GM12878 (cell line): ENCODE measurements around the gene GADD45A. TPM values are rescaled to one million over a fixed set of nuclear protein-coding genes. Genes with fewer than 3 reads are reported as not detected.

Experiments
- ATAC-seq: fragments of 200-7000 bp; cut with Tn5 transposase; 3 replicates; pipeline ENCODE4 v1.9.1; 2020; ENCODE audit warnings: mild to moderate bottlenecking, moderate library complexity
- BruUV-seq: library from RNA; stranded (reverse); fragments of 400-500 nt; replicated peaks from 2 replicates; lab custom pipeline; 2021; lab: Mats Ljungman, UMichigan
- CTCF ChIA-PET: fragments of 300-600 bp; sonication (Branson Sonifier 250); formaldehyde crosslinking; extraction: SDS; loops from one replicate; lab custom pipeline; 2021; ENCODE audit warnings: inconsistent platforms; lab: Yijun Ruan, JAX
- POLR2A ChIA-PET: fragments of 350-600 bp; formaldehyde crosslinking; extraction: SDS; loops from one replicate; lab custom pipeline; 2021; ENCODE audit warnings: inconsistent platforms; lab: Charles Lee
- RAD21 ChIA-PET: fragments of 300-600 bp; sonication (Branson Sonifier 250); formaldehyde crosslinking; loops from one replicate; lab custom pipeline; 2023; ENCODE audit warnings: antibody characterized with exemption; ENCODE audit not compliant: unreplicated experiment; lab: Charles Lee
- SMC1A ChIA-PET: fragments of 300-600 bp; sonication (Branson Sonifier 250); formaldehyde crosslinking; loops from one replicate; lab custom pipeline; 2023; ENCODE audit not compliant: unreplicated experiment, uncharacterized antibody; lab: Charles Lee
- DNase-seq: peaks from one replicate; pipeline ENCODE4 v3.0.0-alpha.2; 2011; ENCODE audit warnings: low read depth, low spot score
- FAIRE-seq: peaks from 3 replicates; lab custom pipeline; 2011; peaks lifted over from hg19 to GRCh38; lab: Jason Lieb, UNC
- H2AFZ ChIP-seq: 2 replicates; pipeline ENCODE4 v1.6.0; 2011; ENCODE audit warnings: low read depth, low read length, control low read depth; ENCODE audit not compliant: control insufficient read depth
- H3K27ac ChIP-seq: 2 replicates; pipeline ENCODE4 v1.5.1; 2011; ENCODE audit warnings: control low read depth; ENCODE audit not compliant: control insufficient read depth, insufficient read depth
- H3K27me3 ChIP-seq, 2 experiments: replicated peaks in 1 of 2; 2 replicates each; pipeline versions ENCODE4 v1.6.0 to v1.6.1; 2011; ENCODE audit warnings: low read length in 1 of 2; ENCODE audit not compliant: control insufficient read depth in 2 of 2, insufficient read depth in 2 of 2
- H3K36me3 ChIP-seq, 2 experiments: 2 replicates each; pipeline ENCODE4 v1.5.1; 2011; ENCODE audit warnings: low read length in 1 of 2; ENCODE audit not compliant: control insufficient read depth in 2 of 2, insufficient read depth in 2 of 2
- H3K4me1 ChIP-seq: 2 replicates; pipeline ENCODE4 v1.6.1; 2011; ENCODE audit warnings: mild to moderate bottlenecking, low read length, moderate library complexity, mixed read lengths; ENCODE audit not compliant: control insufficient read depth, insufficient read depth
- H3K4me2 ChIP-seq: 2 replicates; pipeline ENCODE4 v1.6.0; 2011; ENCODE audit warnings: control low read depth; ENCODE audit not compliant: control insufficient read depth, insufficient read depth
- H3K4me3 ChIP-seq: fragments of 200-600 bp; sonication (generic); 2 replicates; pipeline ENCODE4 v1.5.1; 2016
- H3K79me2 ChIP-seq: 2 replicates; pipeline ENCODE4 v1.6.0; 2011; ENCODE audit warnings: low read length; ENCODE audit not compliant: control insufficient read depth, insufficient read depth
- H3K9ac ChIP-seq: 2 replicates; pipeline ENCODE4 v1.8.0; 2011; ENCODE audit warnings: low read length, control low read depth, mixed read lengths; ENCODE audit not compliant: control insufficient read depth, insufficient read depth
- H3K9me3 ChIP-seq: replicated peaks from 3 replicates; pipeline ENCODE4 v1.5.1; 2011; ENCODE audit warnings: mild to moderate bottlenecking, low read length; ENCODE audit not compliant: control insufficient read depth, insufficient read depth
- H4K20me1 ChIP-seq: 2 replicates; pipeline ENCODE4 v1.6.0; 2011; ENCODE audit not compliant: control insufficient read depth, insufficient read depth
- CBX3 ChIP-seq: fragments of 200-600 bp; sonication (generic); IDR thresholded peaks from 2 replicates; pipeline ENCODE4 v1.6.1; 2016; ENCODE audit warnings: low read depth, borderline replicate concordance
- CHD2 ChIP-seq: IDR thresholded peaks from 2 replicates; pipeline ENCODE4 v1.6.1; 2011; ENCODE audit warnings: low read depth, low read length, improper control_type of control experiment, borderline replicate concordance
- EED ChIP-seq: sonication (generic); IDR thresholded peaks from 2 replicates; pipeline ENCODE4 v1.6.1; 2016; ENCODE audit warnings: antibody characterized with exemption, low read depth
- IKZF1 ChIP-seq: fragments of 450-650 bp; conservative IDR thresholded peaks from 2 replicates; pipeline ENCODE4 v1.6.1; 2017; ENCODE audit warnings: antibody characterized with exemption, mild to moderate bottlenecking
- MEF2A ChIP-seq: IDR thresholded peaks from 2 replicates; pipeline ENCODE4 v1.6.1; 2011; ENCODE audit warnings: low read depth, mild to moderate bottlenecking, low read length, moderate library complexity; ENCODE audit not compliant: insufficient read depth
- MTA2 ChIP-seq: fragments of 450-650 bp; IDR thresholded peaks from 2 replicates; pipeline ENCODE4 v1.6.1; 2016; ENCODE audit warnings: low read depth, mild to moderate bottlenecking, moderate library complexity
- NFYA ChIP-seq: IDR thresholded peaks from 2 replicates; pipeline ENCODE4 v1.6.1; 2011; ENCODE audit warnings: low read depth, mild to moderate bottlenecking, low read length, improper control_type of control experiment, borderline replicate concordance
- NR2C1 ChIP-seq: fragments of 450-650 bp; IDR thresholded peaks from 2 replicates; pipeline ENCODE4 v1.6.1; 2017; ENCODE audit warnings: antibody characterized with exemption, mild to moderate bottlenecking, moderate library complexity
- POLR2AphosphoS5 ChIP-seq: IDR thresholded peaks from 2 replicates; pipeline ENCODE4 v1.6.1; 2011; ENCODE audit warnings: mild to moderate bottlenecking, low read length, inconsistent platforms
- RAD21 ChIP-seq: IDR thresholded peaks from 2 replicates; pipeline ENCODE4 v1.6.1; 2011; ENCODE audit warnings: mild to moderate bottlenecking, low read depth, low read length, moderate library complexity; ENCODE audit not compliant: insufficient read depth
- RAD51 ChIP-seq: fragments of 450-650 bp; IDR thresholded peaks from 2 replicates; pipeline ENCODE4 v1.6.1; 2016; ENCODE audit warnings: moderate library complexity, mild to moderate bottlenecking, inconsistent platforms
- SUZ12 ChIP-seq: fragments of 200-600 bp; sonication (generic); IDR thresholded peaks from one replicate; pipeline ENCODE4 v1.6.1; 2018; ENCODE audit warnings: antibody characterized with exemption, mild to moderate bottlenecking; ENCODE audit not compliant: unreplicated experiment
- TCF3 ChIP-seq: IDR thresholded peaks from 2 replicates; pipeline ENCODE4 v1.6.1; 2012; ENCODE audit warnings: low read depth, mild to moderate bottlenecking, low read length, borderline replicate concordance; ENCODE audit not compliant: insufficient read depth
- ZNF274 ChIP-seq: IDR thresholded peaks from one replicate; pipeline ENCODE4 v1.8.0; 2011; ENCODE audit not compliant: insufficient read length, insufficient read depth
- ZZZ3 ChIP-seq: IDR thresholded peaks from 2 replicates; pipeline ENCODE4 v1.6.1; 2011; ENCODE audit warnings: low read depth; ENCODE audit not compliant: control insufficient read depth, insufficient read length
- WGBS: methylation state at CpG from one replicate; pipeline ENCODE4 v1.1.6; 2016; ENCODE audit warnings: low lambda C conversion rate; ENCODE audit not compliant: insufficient replicate concordance, insufficient coverage; ENCODE audit errors: missing lambda C conversion rate; 5-methylcytosine and 5-hydroxymethylcytosine counted together
- in situ Hi-C: fragments of 300-500 bp; cut with MboI; formaldehyde crosslinking; loops from 9 replicates; pipeline ENCODE4 v1.14.3; 2018; ENCODE audit warnings: mixed read lengths
- intact Hi-C: fragments of 100-400 bp; cut with micrococcal nuclease; formaldehyde crosslinking; loops from one replicate; pipeline ENCODE4 v1.14.2; 2022; ENCODE audit not compliant: unreplicated experiment
- polyA plus RNA-seq, 11 experiments: library from polyadenylated mRNA; depleted of rRNA in 4 of 11; unstranded in 6 of 11; stranded (reverse) in 5 of 11; fragments of >200 nt; fragmentation: Nextera tagmentation in 4 of 11; fragmentation: Illumina TruSeq in 1 of 11; extraction: Ambion mirVana in 4 of 11; extraction: Trizol in 1 of 11; gene quantifications; 1 replicate in 1 of 11; 2 replicates in 10 of 11; pipeline versions ENCODE4 v1.2.1 to v1.2.3, GENCODE V29; 2011 to 2016; ENCODE audit warnings: inconsistent platforms in 2 of 11, missing spikeins in 2 of 11, low read depth in 1 of 11
- total RNA-seq, 4 experiments: library from RNA; depleted of rRNA in 3 of 4; stranded (reverse); fragments of >200 nt in 3 of 4; fragmentation: Illumina TruSeq in 1 of 4; extraction: Trizol in 1 of 4; gene quantifications; 2 replicates each; pipeline versions ENCODE4 v1.2.1 to v1.2.3, GENCODE V29; 2013 to 2021
- TF ChIP-seq, protein P1 (sequence below): IDR thresholded peaks from 2 replicates; pipeline ENCODE4 v1.6.1; 2012; ENCODE audit warnings: low read depth, low read length, improper control_type of control experiment
- TF ChIP-seq, protein P2 (sequence below): fragments of 450-650 bp; IDR thresholded peaks from 2 replicates; pipeline ENCODE4 v1.6.1; 2016; ENCODE audit warnings: mild to moderate bottlenecking
- TF ChIP-seq, protein P3 (sequence below): fragments of 450-650 bp; IDR thresholded peaks from 2 replicates; pipeline ENCODE4 v1.6.1; 2018; ENCODE audit warnings: borderline replicate concordance, mild to moderate bottlenecking; ENCODE audit not compliant: partially characterized antibody

The GADD45A gene
- total and polyA plus RNA-seq, 10 of the 15 experiments (the other 5 are each of a cell fraction or from before 2014, with no cell fraction given) = 4.7 to 48.9 (median 18.5) TPM

DNA sequence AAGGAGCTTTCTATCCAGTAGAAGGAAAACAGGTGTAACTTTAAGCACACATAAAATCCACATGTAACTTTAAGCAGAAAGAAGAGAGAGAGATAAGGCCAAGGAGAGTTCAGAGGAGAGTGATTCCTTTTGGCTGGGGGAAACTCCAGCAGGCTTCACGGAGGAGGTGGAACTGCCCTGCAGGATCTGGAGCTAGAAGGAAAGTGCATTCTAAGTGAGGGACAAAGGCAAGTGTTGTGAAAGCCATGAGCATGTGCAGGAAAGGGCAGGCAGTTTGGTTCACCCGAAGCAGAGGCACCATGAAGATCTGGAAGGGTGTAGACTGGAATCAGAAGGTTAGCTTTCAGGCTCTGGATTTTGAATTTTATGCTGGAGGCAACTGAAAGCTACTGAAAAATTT lies 46.3 kb downstream of the GADD45A start (continued):
- TF ChIP-seq, protein P1, sequence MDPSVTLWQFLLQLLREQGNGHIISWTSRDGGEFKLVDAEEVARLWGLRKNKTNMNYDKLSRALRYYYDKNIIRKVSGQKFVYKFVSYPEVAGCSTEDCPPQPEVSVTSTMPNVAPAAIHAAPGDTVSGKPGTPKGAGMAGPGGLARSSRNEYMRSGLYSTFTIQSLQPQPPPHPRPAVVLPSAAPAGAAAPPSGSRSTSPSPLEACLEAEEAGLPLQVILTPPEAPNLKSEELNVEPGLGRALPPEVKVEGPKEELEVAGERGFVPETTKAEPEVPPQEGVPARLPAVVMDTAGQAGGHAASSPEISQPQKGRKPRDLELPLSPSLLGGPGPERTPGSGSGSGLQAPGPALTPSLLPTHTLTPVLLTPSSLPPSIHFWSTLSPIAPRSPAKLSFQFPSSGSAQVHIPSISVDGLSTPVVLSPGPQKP = no peak

DNA sequence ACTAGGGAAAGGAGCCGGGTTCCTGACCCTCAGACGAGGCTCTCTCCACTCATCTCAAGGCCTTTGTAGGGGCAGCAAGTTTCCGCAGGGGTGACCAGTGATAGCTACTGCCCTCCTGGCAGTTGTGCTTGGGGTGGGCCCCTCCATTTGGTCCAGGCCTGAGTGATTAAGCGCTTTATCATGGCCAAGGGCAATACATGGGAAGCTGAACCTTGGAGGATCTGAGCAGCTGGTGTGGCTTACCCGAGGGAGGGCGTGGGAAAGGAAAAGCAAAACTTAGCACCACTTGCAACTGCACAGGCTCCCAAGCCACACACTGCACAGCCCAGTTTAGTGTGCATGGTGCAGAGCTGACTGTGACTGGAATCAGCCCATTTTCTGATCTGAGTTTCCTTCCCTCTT lies 47.8 kb downstream of the GADD45A start:
- Histone ChIP-seq H3K27ac (no peak overlapping the region), H3K9me3 (no peaks in the 10 kb centered on the region), H3K79me2 (no peaks in the 10 kb centered on the region), H3K4me2 (no peak overlapping the region), H4K20me1 (no peaks in the 10 kb centered on the region), H3K9ac (no peak overlapping the region), H3K4me3 (no peak overlapping the region), H3K36me3 (no peaks in the 10 kb centered on the region), H3K27me3 (no peaks in the 10 kb centered on the region), H3K4me1 (peaks cover 35% of the 10 kb centered on the region), H2AFZ (0 out of 2 replicates have a peak overlapping the region, but pooled peaks have one; percentile 1)
- peak; percentile 39 for ATAC-seq
- no peak for FAIRE-seq
- in situ Hi-C loops (no loop called here), intact Hi-C loops (loop anchor here (5.0 kb wide), 1 partner anchor 45 kb away; the partner anchor contains the start of gene GADD45A)
- ChIA-PET SMC1A (interaction anchor here (0.7 to 14.7 kb wide), 16 partner anchors 9 to 519 kb away, joined by 3 to 227 read pairs (median 6); partner anchors contain the start of gene GADD45A), CTCF (interaction anchor here (0.7 to 1.8 kb wide), 7 partner anchors 9 to 99 kb away, joined by 3 to 5 read pairs (median 4); no protein-coding TSS in a partner anchor), RAD21 (interaction anchor here (0.9 to 2.2 kb wide), 8 partner anchors 9 to 108 kb away, joined by 3 to 12 read pairs (median 3); no protein-coding TSS in a partner anchor), POLR2A (interaction anchor here (1.0 to 1.6 kb wide), 8 partner anchors 10 to 99 kb away, joined by 3 to 7 read pairs (median 4); partner anchors contain the start of gene GADD45A)
- WGBS = 68% methylated on average over 6 of the region's 6 CpGs
- BruUV-seq = no TSS peak
- peak; percentile 58 for DNase-seq
- TF ChIP-seq ZZZ3 = no peak
- TF ChIP-seq POLR2AphosphoS5 = no peak
- TF ChIP-seq NFYA = no peak
- TF ChIP-seq TCF3 = no peak
- TF ChIP-seq ZNF274 = no peak
- TF ChIP-seq NR2C1 = 0 out of 2 replicates have a peak, but pooled peaks have one; percentile 8
- no peak for TF ChIP-seq MEF2A
- no peak for TF ChIP-seq RAD21
- TF ChIP-seq CHD2 = no peak
- TF ChIP-seq SUZ12 = no peak
- TF ChIP-seq, protein P2, sequence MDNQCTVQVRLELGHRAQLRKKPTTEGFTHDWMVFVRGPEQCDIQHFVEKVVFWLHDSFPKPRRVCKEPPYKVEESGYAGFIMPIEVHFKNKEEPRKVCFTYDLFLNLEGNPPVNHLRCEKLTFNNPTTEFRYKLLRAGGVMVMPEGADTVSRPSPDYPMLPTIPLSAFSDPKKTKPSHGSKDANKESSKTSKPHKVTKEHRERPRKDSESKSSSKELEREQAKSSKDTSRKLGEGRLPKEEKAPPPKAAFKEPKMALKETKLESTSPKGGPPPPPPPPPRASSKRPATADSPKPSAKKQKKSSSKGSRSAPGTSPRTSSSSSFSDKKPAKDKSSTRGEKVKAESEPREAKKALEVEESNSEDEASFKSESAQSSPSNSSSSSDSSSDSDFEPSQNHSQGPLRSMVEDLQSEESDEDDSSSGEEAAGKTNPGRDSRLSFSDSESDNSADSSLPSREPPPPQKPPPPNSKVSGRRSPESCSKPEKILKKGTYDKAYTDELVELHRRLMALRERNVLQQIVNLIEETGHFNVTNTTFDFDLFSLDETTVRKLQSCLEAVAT = no peak
- TF ChIP-seq IKZF1 = peak; percentile 42; the same call in 1 of the 2 replicates
- TF ChIP-seq, protein P3, sequence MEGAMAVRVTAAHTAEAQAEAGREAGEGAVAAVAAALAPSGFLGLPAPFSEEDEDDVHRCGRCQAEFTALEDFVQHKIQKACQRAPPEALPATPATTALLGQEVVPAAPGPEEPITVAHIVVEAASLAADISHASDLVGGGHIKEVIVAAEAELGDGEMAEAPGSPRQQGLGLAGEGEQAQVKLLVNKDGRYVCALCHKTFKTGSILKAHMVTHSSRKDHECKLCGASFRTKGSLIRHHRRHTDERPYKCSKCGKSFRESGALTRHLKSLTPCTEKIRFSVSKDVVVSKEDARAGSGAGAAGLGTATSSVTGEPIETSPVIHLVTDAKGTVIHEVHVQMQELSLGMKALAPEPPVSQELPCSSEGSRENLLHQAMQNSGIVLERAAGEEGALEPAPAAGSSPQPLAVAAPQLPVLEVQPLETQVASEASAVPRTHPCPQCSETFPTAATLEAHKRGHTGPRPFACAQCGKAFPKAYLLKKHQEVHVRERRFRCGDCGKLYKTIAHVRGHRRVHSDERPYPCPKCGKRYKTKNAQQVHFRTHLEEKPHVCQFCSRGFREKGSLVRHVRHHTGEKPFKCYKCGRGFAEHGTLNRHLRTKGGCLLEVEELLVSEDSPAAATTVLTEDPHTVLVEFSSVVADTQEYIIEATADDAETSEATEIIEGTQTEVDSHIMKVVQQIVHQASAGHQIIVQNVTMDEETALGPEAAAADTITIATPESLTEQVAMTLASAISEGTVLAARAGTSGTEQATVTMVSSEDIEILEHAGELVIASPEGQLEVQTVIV = no peak
- TF ChIP-seq EED = no peak
- TF ChIP-seq RAD51 = no peak
- no peak for TF ChIP-seq CBX3
- TF ChIP-seq MTA2 = 0 out of 2 replicates have a peak, but pooled peaks have one; percentile 21
